Spleen (tissue), 11 donors: ENCODE data around the gene GOLIM4. TPM values are rescaled to one million over a fixed set of nuclear protein-coding genes. Genes with fewer than 3 reads are reported as not detected.
A peak's percentile ranks its signal among the peaks of the same experiment; 100 is the strongest.

Source experiments
- DNase-seq: peaks from one replicate; pipeline ENCODE4 v3.0.0-alpha.2; 2020
- H3K27ac ChIP-seq, 8 donors: fragments of 200-600 bp; sonication (generic) in 7 of 8; 1 replicate in 4 of 8; 2 replicates in 4 of 8; pipeline versions ENCODE4 v1.5.0 to v1.8.0; 2016 to 2021; ENCODE audit warnings: inconsistent platforms in 4 of 8, mild to moderate bottlenecking in 4 of 8, moderate library complexity in 1 of 8
- H3K27me3 ChIP-seq, 7 donors: fragments of 200-600 bp; sonication (generic) in 6 of 7; replicated peaks in 1 of 7; 1 replicate in 4 of 7; 2 replicates in 3 of 7; pipeline versions ENCODE4 v1.5.0 to v1.8.0; 2016 to 2021; ENCODE audit warnings: inconsistent platforms in 3 of 7, mild to moderate bottlenecking in 1 of 7
- H3K36me3 ChIP-seq, 6 donors: fragments of 200-600 bp; sonication (generic) in 5 of 6; 1 replicate in 4 of 6; 2 replicates in 2 of 6; pipeline versions ENCODE4 v1.5.0 to v1.8.0; 2016 to 2021; ENCODE audit warnings: inconsistent platforms in 2 of 6
- H3K4me1 ChIP-seq, 6 donors: fragments of 200-600 bp; sonication (generic) in 5 of 6; 1 replicate in 3 of 6; 2 replicates in 3 of 6; pipeline versions ENCODE4 v1.5.0 to v1.8.0; 2016 to 2021; ENCODE audit warnings: inconsistent platforms in 3 of 6
- H3K4me3 ChIP-seq, 8 donors: fragments of 200-600 bp; sonication (generic) in 7 of 8; 1 replicate in 4 of 8; 2 replicates in 4 of 8; pipeline versions ENCODE4 v1.5.0 to v1.8.0; 2016 to 2021; ENCODE audit warnings: inconsistent platforms in 4 of 8, mild to moderate bottlenecking in 4 of 8, moderate library complexity in 2 of 8
- H3K9me3 ChIP-seq, 8 donors: fragments of 200-600 bp; sonication (generic) in 7 of 8; 1 replicate in 4 of 8; 2 replicates in 4 of 8; pipeline versions ENCODE4 v1.5.0 to v1.8.0; 2016 to 2021; ENCODE audit warnings: inconsistent platforms in 4 of 8
- CTCF ChIP-seq, 11 experiments: fragments of 200-600 bp in 7 of 11; fragments of 450-650 bp in 4 of 11; sonication (generic) in 4 of 11; IDR thresholded peaks in 8 of 11; conservative IDR thresholded peaks in 3 of 11; 1 replicate in 7 of 11; 2 replicates in 4 of 11; pipeline versions ENCODE4 v1.4.0 to v1.8.0; 2016 to 2021; ENCODE audit warnings: antibody characterized with exemption in 11 of 11, inconsistent platforms in 4 of 11, mild to moderate bottlenecking in 1 of 11
- POLR2A ChIP-seq, 3 donors: fragments of 450-650 bp; IDR thresholded peaks; one replicate each; pipeline ENCODE4 v1.5.1; 2017; ENCODE audit warnings: antibody characterized with exemption in 3 of 3, mild to moderate bottlenecking in 1 of 3
- POLR2AphosphoS5 ChIP-seq, 3 donors: sonication (generic); formaldehyde crosslinking; IDR thresholded peaks; one replicate each; pipeline ENCODE4 v1.5.1; 2017; ENCODE audit warnings: antibody characterized with exemption in 3 of 3
- WGBS, 5 donors: extraction: QIAGEN DNeasy Blood & Tissue Kit in 3 of 5; methylation state at CpG; one replicate each; pipeline versions ENCODE4 v1.1.5 to v1.1.7; 2013 to 2018; 5-methylcytosine and 5-hydroxymethylcytosine counted together
- intact Hi-C: fragments of 100-400 bp; cut with DNase I; formaldehyde crosslinking; loops from one replicate; pipeline ENCODE4 v1.15.0; 2023; ENCODE audit warnings: low total_unique reads
- polyA plus RNA-seq, 3 donors: library from polyadenylated mRNA; stranded (reverse); fragments of 200-250 nt; gene quantifications; one replicate each; pipeline ENCODE4 v1.2.1, GENCODE V29; 2013
- total RNA-seq, 7 donors: library from RNA; depleted of rRNA in 3 of 7; stranded (reverse); fragments of >200 nt in 3 of 7; fragmentation: NEBNext Ultra II Directional in 4 of 7; extraction: Animal tissue kit (Norgen Biotek cat#: 25700) in 4 of 7; gene quantifications; one replicate each; pipeline versions ENCODE4 v1.1.0 to v1.2.1, GENCODE V29; 2016 to 2021
- donor health status: healthy with polysubstance abuse.
- donor health status: DM: no; HTN: no; CAD: no; lungs with moderate emphysema.
- donor health status: DM: no; HTN: no; CAD: no.
- donor health status: Bipolar disorder and iron deficiency.
- donor health status: healthy.
- donor health status: DM: no; HTN: no; CAD: no.
- donor health status: DM: yes; HTN: yes; CAD: no.

The GOLIM4 gene
- total and polyA plus RNA-seq, 10 donors: 5.5 to 44.8 (median 23.1) TPM

DNA sequence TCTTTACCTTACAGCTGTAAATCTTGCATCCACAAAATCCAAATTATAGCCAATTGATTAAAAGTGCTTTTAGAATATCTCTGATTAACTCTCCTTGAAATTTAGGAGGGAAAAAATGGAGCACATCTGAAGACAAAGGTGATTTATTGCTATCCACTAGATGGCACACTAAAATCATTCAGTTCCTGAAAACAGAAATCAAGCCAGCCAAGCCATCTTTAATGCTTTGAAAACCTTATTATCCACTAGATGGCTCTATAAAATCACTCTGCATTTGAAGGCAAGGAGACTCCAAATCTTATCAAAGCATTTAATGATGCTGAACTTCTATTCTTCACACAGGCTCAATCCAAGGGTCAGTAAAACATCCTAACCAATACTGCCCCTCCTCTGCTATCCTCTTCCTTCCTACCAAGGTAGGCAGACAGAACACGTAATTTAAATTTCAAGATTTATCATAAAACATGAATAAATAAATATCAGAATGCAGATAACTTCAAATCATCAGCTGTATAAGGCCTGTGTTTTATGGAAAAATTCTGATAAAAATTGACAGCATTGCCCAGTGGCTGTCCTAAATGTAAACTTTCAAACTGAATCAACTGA lies 48.4 kb downstream of the GOLIM4 start:
- H3K4me3 ChIP-seq: no peak overlapping the region
- peaks cover 0 to 22% (median 9%) of the 10 kb centered on the region in 6 donors for H3K4me1 ChIP-seq
- WGBS, 5 donors: 79 to 97% (median 88%) methylated on average over 1 of the region's 1 CpG
- H3K27ac ChIP-seq: peak overlapping the region in 2 of 8 donors; percentile 16 to 79
- no peak for TF ChIP-seq POLR2AphosphoS5 (IDR thresholded peaks at IDR 0.05)
- TF ChIP-seq POLR2A (IDR thresholded peaks at IDR 0.05): no peak
- peak; percentile 46 to 93 (median 74) for TF ChIP-seq CTCF (IDR thresholded peaks at IDR 0.05 in 8 of 11, conservative IDR thresholded peaks at IDR 0.05 in 3 of 11)
- H3K36me3 ChIP-seq: peaks cover 0 to 13% (median 7%) of the 10 kb centered on the region in 6 donors
- H3K9me3 ChIP-seq: no peaks in the 10 kb centered on the region
- H3K27me3 ChIP-seq: no peaks in the 10 kb centered on the region
- intact Hi-C loops: no loop called here
- DNase-seq: no peak

GRCh38 chr3:168044049-168044448 lies 51.7 kb downstream of the GOLIM4 start:
- Histone ChIP-seq H3K4me3 (peak overlapping the region in 2 of 8 donors; percentile 12 to 22), H3K36me3 (peaks cover 0 to 33% (median 8%) of the 10 kb centered on the region in 6 donors), H3K4me1 (peaks cover 0 to 13% (median 5%) of the 10 kb centered on the region in 6 donors), H3K27me3 (no peaks in the 10 kb centered on the region), H3K27ac (peak overlapping the region in 7 of 8 donors; percentile 39 to 79 (median 68)), H3K9me3 (no peaks in the 10 kb centered on the region)
- TF ChIP-seq POLR2A (IDR thresholded peaks at IDR 0.05) (no peak), POLR2AphosphoS5 (IDR thresholded peaks at IDR 0.05) (peak in 1 of 3 donors; percentile 54), CTCF (IDR thresholded peaks at IDR 0.05 in 8 of 11, conservative IDR thresholded peaks at IDR 0.05 in 3 of 11) (no peak)
- intact Hi-C loops: no loop called here
- DNase-seq: no peak
- 66 to 81% (median 73%) methylated on average over 6 of the region's 6 CpGs for WGBS, 5 donors

- Histone ChIP-seq H3K4me1 (peaks cover 0 to 8% (median 3%) of the 10 kb centered on the region in 6 donors), H3K27me3 (no peaks in the 10 kb centered on the region), H3K27ac (no peak overlapping the region), H3K4me3 (no peak overlapping the region), H3K9me3 (no peaks in the 10 kb centered on the region), H3K36me3 (peaks cover 0 to 61% (median 14%) of the 10 kb centered on the region in 6 donors)
- no peak for DNase-seq
- TF ChIP-seq POLR2AphosphoS5 (IDR thresholded peaks at IDR 0.05) (no peak), CTCF (IDR thresholded peaks at IDR 0.05 in 8 of 11, conservative IDR thresholded peaks at IDR 0.05 in 3 of 11) (peak in 6 of 11 experiments; percentile 9 to 37 (median 28)), POLR2A (IDR thresholded peaks at IDR 0.05) (no peak)
- 84 to 87% (median 85%) methylated on average over 6 of the region's 6 CpGs for WGBS, 5 donors
- intact Hi-C loops: no loop called here
Observed at GRCh38 chr3:168040607-168041208, 55.0 kb downstream of the GOLIM4 start.

DNA sequence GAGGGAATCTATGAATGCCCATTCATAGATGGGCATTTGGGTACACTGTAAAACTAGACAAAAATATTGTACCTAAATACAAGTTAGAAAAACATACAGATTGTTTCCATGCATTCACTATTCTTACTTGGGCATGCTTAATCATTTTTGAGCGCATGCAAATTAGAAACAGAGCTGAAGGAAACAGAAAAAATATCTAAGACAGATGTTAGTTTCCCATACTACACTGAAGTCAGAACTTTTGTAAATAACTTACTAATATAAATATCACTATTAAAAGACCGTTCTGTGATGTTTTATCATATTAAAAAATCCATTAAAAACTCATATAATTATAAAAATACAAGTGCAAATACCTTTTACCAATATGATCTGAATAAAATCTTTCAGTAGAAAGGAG lies 58.7 kb downstream of the GOLIM4 start:
- intact Hi-C loops: no loop called here
- no peak overlapping the region for H3K27ac ChIP-seq
- no peaks in the 10 kb centered on the region for H3K27me3 ChIP-seq
- no peaks in the 10 kb centered on the region for H3K9me3 ChIP-seq
- no peaks in the 10 kb centered on the region for H3K4me1 ChIP-seq
- WGBS, 5 donors: 89 to 96% (median 94%) methylated on average over 2 of the region's 2 CpGs
- TF ChIP-seq POLR2AphosphoS5 (IDR thresholded peaks at IDR 0.05) (no peak), POLR2A (IDR thresholded peaks at IDR 0.05) (no peak), CTCF (IDR thresholded peaks at IDR 0.05 in 8 of 11, conservative IDR thresholded peaks at IDR 0.05 in 3 of 11) (no peak)
- H3K36me3 ChIP-seq: peaks cover 0 to 70% (median 16%) of the 10 kb centered on the region in 6 donors
- H3K4me3 ChIP-seq: no peak overlapping the region
- no peak for DNase-seq
